Activated T-helper 17 cell treated with anti-CD3 and anti-CD28 coated beads, Interleukin-2, amount 50 U/mL, for 72 hours (primary cell): Measurements from ENCODE around the gene OXSM. TPM values are rescaled to one million over a fixed set of nuclear protein-coding genes. Genes with fewer than 3 reads are reported as not detected.

Experiments used
- ATAC-seq: fragments of 150-1000 bp; cut with Tn5 transposase; replicated peaks from 2 replicates; pipeline ENCODE4 v1.10.0; 2021; ENCODE audit warnings: mild to moderate bottlenecking, moderate library complexity
- H3K27ac Mint-ChIP-seq: one replicate; pipeline ENCODE4 v1.8.0; 2022; ENCODE audit warnings: mixed read lengths
- H3K27me3 Mint-ChIP-seq: one replicate; pipeline ENCODE4 v1.8.0; 2022; ENCODE audit warnings: mixed read lengths
- H3K36me3 Mint-ChIP-seq: one replicate; pipeline ENCODE4 v1.8.0; 2022; ENCODE audit warnings: low read depth, mild to moderate bottlenecking, mixed read lengths
- H3K4me1 Mint-ChIP-seq: one replicate; pipeline ENCODE4 v1.8.0; 2022; ENCODE audit warnings: mixed read lengths
- H3K4me3 Mint-ChIP-seq: one replicate; pipeline ENCODE4 v1.8.0; 2022; ENCODE audit warnings: mild to moderate bottlenecking, mixed read lengths
- H3K9me3 Mint-ChIP-seq: one replicate; pipeline ENCODE4 v1.8.0; 2022; ENCODE audit warnings: mixed read lengths
- total RNA-seq, 2 donors: library from RNA; stranded (reverse); gene quantifications; one replicate each; pipeline ENCODE4 v1.2.3, GENCODE V29; 2022

OXSM gene
- total RNA-seq: 10 to 100 TPM; 27.7 to 35.7 TPM

GRCh38 chr3:25789596-25790556 is at the start of gene OXSM:
Gene OXSM (plus strand): TSS chr3:25790090. CDS start chr3:25791021, 931 bp downstream.
- Mint-ChIP-seq H3K4me1 (peaks cover 32% of the 10 kb centered on the region), H3K36me3 (peaks cover 66% of the 10 kb centered on the region), H3K27ac (peak within 1 kb of the TSS; percentile 99), H3K4me3 (peak within 1 kb of the TSS; percentile 93), H3K27me3 (no peaks in the 10 kb centered on the region), H3K9me3 (no peaks in the 10 kb centered on the region)
- ATAC-seq: peak; percentile 86

- H3K4me1 Mint-ChIP-seq: peaks cover 9% of the 10 kb centered on the region
- H3K27ac Mint-ChIP-seq: no peak overlapping the region
- H3K27me3 Mint-ChIP-seq: no peaks in the 10 kb centered on the region
- no peaks in the 10 kb centered on the region for H3K9me3 Mint-ChIP-seq
- peaks cover 99% of the 10 kb centered on the region for H3K36me3 Mint-ChIP-seq
- H3K4me3 Mint-ChIP-seq: no peak overlapping the region
- no peak for ATAC-seq
Measured at GRCh38 chr3:25744470-25744869, 45.4 kb upstream of the OXSM start.

GRCh38 chr3:25747033-25747432 is 42.9 kb upstream of the OXSM start:
- Mint-ChIP-seq H3K4me1 (peaks cover 16% of the 10 kb centered on the region), H3K36me3 (peaks cover 100% of the 10 kb centered on the region), H3K4me3 (no peak overlapping the region), H3K9me3 (no peaks in the 10 kb centered on the region), H3K27ac (no peak overlapping the region), H3K27me3 (no peaks in the 10 kb centered on the region)
- no peak for ATAC-seq

GRCh38 chr3:25748189-25748588 is 41.7 kb upstream of the OXSM start:
- H3K4me1 Mint-ChIP-seq: peaks cover 16% of the 10 kb centered on the region
- no peaks in the 10 kb centered on the region for H3K9me3 Mint-ChIP-seq
- H3K4me3 Mint-ChIP-seq: no peak overlapping the region
- H3K36me3 Mint-ChIP-seq: peaks cover 100% of the 10 kb centered on the region
- no peaks in the 10 kb centered on the region for H3K27me3 Mint-ChIP-seq
- ATAC-seq: no peak
- no peak overlapping the region for H3K27ac Mint-ChIP-seq

- Mint-ChIP-seq H3K27me3 (no peaks in the 10 kb centered on the region), H3K36me3 (peaks cover 99% of the 10 kb centered on the region), H3K27ac (no peak overlapping the region), H3K4me1 (peaks cover 21% of the 10 kb centered on the region), H3K9me3 (no peaks in the 10 kb centered on the region), H3K4me3 (no peak overlapping the region)
- no peak for ATAC-seq
Measured at GRCh38 chr3:25749031-25749581, 40.8 kb upstream of the OXSM start.

GRCh38 chr3:25751048-25751447 is 38.8 kb upstream of the OXSM start:
- Mint-ChIP-seq H3K27ac (no peak overlapping the region), H3K36me3 (peaks cover 99% of the 10 kb centered on the region)

GRCh38 chr3:25751725-25752124 is 38.2 kb upstream of the OXSM start:
- peaks cover 36% of the 10 kb centered on the region for H3K4me1 Mint-ChIP-seq
- H3K27ac Mint-ChIP-seq: peak overlapping the region; percentile 4
- no peak for ATAC-seq
- H3K4me3 Mint-ChIP-seq: no peak overlapping the region
- H3K9me3 Mint-ChIP-seq: no peaks in the 10 kb centered on the region
- no peaks in the 10 kb centered on the region for H3K27me3 Mint-ChIP-seq
- peaks cover 99% of the 10 kb centered on the region for H3K36me3 Mint-ChIP-seq

More at GRCh38 chr3:25751048-25751447, 38.8 kb upstream of the OXSM start:
- Mint-ChIP-seq H3K9me3 (no peaks in the 10 kb centered on the region), H3K4me1 (peaks cover 29% of the 10 kb centered on the region), H3K27me3 (no peaks in the 10 kb centered on the region), H3K4me3 (no peak overlapping the region)
- ATAC-seq: no peak

- Mint-ChIP-seq H3K4me3 (no peak overlapping the region), H3K36me3 (peaks cover 84% of the 10 kb centered on the region), H3K27ac (no peak overlapping the region), H3K27me3 (no peaks in the 10 kb centered on the region), H3K9me3 (peaks cover 2% of the 10 kb centered on the region), H3K4me1 (peaks cover 16% of the 10 kb centered on the region)
- peak; percentile 26 for ATAC-seq
Measured at GRCh38 chr3:25768851-25769250, 21.0 kb upstream of the OXSM start.

GRCh38 chr3:25775936-25776335 is 14.0 kb upstream of the OXSM start:
- peaks cover 5% of the 10 kb centered on the region for H3K9me3 Mint-ChIP-seq
- peaks cover 84% of the 10 kb centered on the region for H3K36me3 Mint-ChIP-seq
- peak overlapping the region; percentile 6 for H3K4me3 Mint-ChIP-seq
- peaks cover 37% of the 10 kb centered on the region for H3K4me1 Mint-ChIP-seq
- no peak overlapping the region for H3K27ac Mint-ChIP-seq
- ATAC-seq: peak; percentile 83
- no peaks in the 10 kb centered on the region for H3K27me3 Mint-ChIP-seq

- Mint-ChIP-seq H3K9me3 (no peaks in the 10 kb centered on the region), H3K4me1 (peaks cover 37% of the 10 kb centered on the region), H3K27me3 (no peaks in the 10 kb centered on the region), H3K4me3 (peak overlapping the region; percentile 81), H3K27ac (no peak overlapping the region), H3K36me3 (peaks cover 88% of the 10 kb centered on the region)
- ATAC-seq: no peak
Measured at GRCh38 chr3:25780618-25781017, 9.3 kb upstream of the OXSM start.

- H3K4me1 Mint-ChIP-seq: peaks cover 36% of the 10 kb centered on the region
- H3K27me3 Mint-ChIP-seq: no peaks in the 10 kb centered on the region
- H3K27ac Mint-ChIP-seq: peak overlapping the region; percentile 62
- H3K36me3 Mint-ChIP-seq: peaks cover 86% of the 10 kb centered on the region
- no peak for ATAC-seq
- H3K9me3 Mint-ChIP-seq: no peaks in the 10 kb centered on the region
- peak overlapping the region; percentile 81 for H3K4me3 Mint-ChIP-seq
Measured at GRCh38 chr3:25781145-25781757, 8.6 kb upstream of the OXSM start.

- peaks cover 31% of the 10 kb centered on the region for H3K4me1 Mint-ChIP-seq
- H3K9me3 Mint-ChIP-seq: no peaks in the 10 kb centered on the region
- H3K36me3 Mint-ChIP-seq: peaks cover 78% of the 10 kb centered on the region
- peak overlapping the region; percentile 81 for H3K4me3 Mint-ChIP-seq
- H3K27me3 Mint-ChIP-seq: no peaks in the 10 kb centered on the region
- H3K27ac Mint-ChIP-seq: peak overlapping the region; percentile 62
- no peak for ATAC-seq
Measured at GRCh38 chr3:25781758-25782594, 7.9 kb upstream of the OXSM start.

GRCh38 chr3:25782636-25782937 is 7.3 kb upstream of the OXSM start:
- ATAC-seq: no peak
- peaks cover 33% of the 10 kb centered on the region for H3K4me1 Mint-ChIP-seq

More at GRCh38 chr3:25782636-25782937, 7.3 kb upstream of the OXSM start:
- Mint-ChIP-seq H3K36me3 (peaks cover 72% of the 10 kb centered on the region), H3K27me3 (no peaks in the 10 kb centered on the region), H3K27ac (peak overlapping the region; percentile 62), H3K4me3 (peak overlapping the region; percentile 81), H3K9me3 (no peaks in the 10 kb centered on the region)
